GM10266 (cell line): Measurements from ENCODE around the gene GPC6.

Source experiments
- DNase-seq: peaks from one replicate; pipeline ENCODE4 v3.0.0; 2012; ENCODE audit errors: extremely low spot score
- TF ChIP-seq, protein P1 (sequence below): IDR thresholded peaks from 2 replicates; pipeline ENCODE4 v1.5.1; 2012; ENCODE audit warnings: mild to moderate bottlenecking, low read depth; ENCODE audit not compliant: control insufficient read depth, insufficient read depth; ENCODE audit errors: missing control alignments

The GPC6 gene

GRCh38 chr13:94112731-94113130 lies 886.1 kb downstream of the GPC6 start:
- TF ChIP-seq, protein P1, sequence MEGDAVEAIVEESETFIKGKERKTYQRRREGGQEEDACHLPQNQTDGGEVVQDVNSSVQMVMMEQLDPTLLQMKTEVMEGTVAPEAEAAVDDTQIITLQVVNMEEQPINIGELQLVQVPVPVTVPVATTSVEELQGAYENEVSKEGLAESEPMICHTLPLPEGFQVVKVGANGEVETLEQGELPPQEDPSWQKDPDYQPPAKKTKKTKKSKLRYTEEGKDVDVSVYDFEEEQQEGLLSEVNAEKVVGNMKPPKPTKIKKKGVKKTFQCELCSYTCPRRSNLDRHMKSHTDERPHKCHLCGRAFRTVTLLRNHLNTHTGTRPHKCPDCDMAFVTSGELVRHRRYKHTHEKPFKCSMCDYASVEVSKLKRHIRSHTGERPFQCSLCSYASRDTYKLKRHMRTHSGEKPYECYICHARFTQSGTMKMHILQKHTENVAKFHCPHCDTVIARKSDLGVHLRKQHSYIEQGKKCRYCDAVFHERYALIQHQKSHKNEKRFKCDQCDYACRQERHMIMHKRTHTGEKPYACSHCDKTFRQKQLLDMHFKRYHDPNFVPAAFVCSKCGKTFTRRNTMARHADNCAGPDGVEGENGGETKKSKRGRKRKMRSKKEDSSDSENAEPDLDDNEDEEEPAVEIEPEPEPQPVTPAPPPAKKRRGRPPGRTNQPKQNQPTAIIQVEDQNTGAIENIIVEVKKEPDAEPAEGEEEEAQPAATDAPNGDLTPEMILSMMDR, result no peak
- no peak for DNase-seq

DNA sequence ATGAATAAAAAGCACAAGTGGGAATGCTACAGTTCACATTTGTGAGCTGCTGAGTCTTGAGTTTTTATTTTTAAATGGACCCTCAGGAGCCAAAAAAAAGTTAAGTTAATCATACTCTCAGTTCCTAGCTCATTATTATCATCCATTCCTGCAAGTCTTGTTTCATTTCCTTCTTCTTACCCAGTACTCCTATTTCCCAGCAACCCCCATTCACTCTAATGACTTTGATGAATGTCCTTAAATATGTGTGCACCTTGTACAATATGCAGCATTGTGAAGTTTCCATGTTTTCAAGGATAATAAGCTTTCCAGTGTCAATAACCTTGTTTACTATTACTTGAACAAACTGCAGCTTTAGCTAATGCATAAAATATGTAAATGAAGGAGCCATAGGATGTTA lies 886.6 kb downstream of the GPC6 start:
- TF ChIP-seq, protein P1, result no peak
- DNase-seq, result no peak

- DNase-seq, result no peak
- TF ChIP-seq, protein P1, result no peak
Observed at GRCh38 chr13:94114166-94114565, 887.6 kb downstream of the GPC6 start.

- TF ChIP-seq, protein P1, result no peak
- DNase-seq, result no peak
Observed at GRCh38 chr13:94115054-94115453, 888.4 kb downstream of the GPC6 start.

DNA sequence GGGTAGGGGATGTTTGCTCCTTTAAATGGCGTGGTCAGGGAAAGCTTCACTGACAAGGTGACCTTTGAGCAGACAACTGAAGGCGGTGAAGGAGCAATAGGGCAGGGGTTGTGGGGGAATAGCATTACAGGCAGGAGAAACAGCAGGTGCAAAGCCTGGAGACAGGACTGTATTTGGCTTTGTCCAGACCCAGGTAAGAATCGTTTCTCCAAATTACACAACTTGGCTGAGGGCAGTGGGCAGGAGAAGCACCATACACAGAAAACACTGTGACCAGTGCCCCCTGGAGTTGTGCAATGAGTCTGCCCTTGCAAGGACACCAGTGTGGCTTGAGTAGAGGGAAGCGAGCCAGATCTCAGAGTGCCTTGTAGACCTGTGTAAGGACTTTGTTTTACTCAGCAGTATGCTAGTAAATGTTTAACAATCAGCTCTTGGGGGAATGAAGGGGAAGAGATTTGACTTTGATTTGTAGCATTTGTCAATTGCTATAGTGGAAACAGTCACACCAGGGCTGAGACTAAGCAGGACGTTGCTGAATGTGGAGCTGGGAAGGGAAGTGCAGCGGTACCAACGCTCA lies 892.8 kb downstream of the GPC6 start:
- TF ChIP-seq, protein P1, result no peak
- no peak for DNase-seq

- TF ChIP-seq, protein P1, result no peak
Observed at GRCh38 chr13:94120878-94121277, 894.3 kb downstream of the GPC6 start.

DNA sequence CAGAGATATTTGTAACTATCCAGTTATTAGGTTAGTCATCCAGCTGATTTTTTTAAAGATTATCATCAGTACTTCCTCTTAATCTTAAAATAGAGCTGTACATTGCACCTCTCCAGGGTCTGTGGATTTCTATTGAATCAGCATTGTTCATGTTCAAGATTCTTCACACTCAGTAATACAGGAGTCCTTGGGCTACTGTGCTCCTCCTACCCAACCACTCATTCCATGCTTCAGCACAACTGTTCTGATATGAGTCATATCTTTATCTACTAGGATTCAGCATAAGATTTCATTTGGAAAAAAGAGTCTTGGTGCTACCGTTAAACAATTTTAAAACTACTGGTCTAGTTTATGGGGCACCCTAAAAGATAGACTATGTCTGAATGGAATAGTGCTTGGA lies 895.1 kb downstream of the GPC6 start:
- TF ChIP-seq, protein P1, result no peak
- no peak for DNase-seq

More at GRCh38 chr13:94120878-94121277, 894.3 kb downstream of the GPC6 start:
- DNase-seq, result no peak
